ENCODE data around the gene SBK1.

Gene SBK1

GRCh38 chr16:28267356-28267755, 25.0 kb upstream of the SBK1 start:
- no peak for TF ChIP-seq CTCF (IDR thresholded peaks at IDR 0.05; ENCODE audit: extremely low read depth, missing control alignments)
- no peak for DNase-seq (ENCODE audit: low spot score)

GRCh38 chr16:28273511-28273910, 18.8 kb upstream of the SBK1 start:
- DNase-seq (ENCODE audit: low spot score) = no peak
- TF ChIP-seq CTCF (IDR thresholded peaks at IDR 0.05; ENCODE audit: extremely low read depth, missing control alignments) = no peak

- TF ChIP-seq CTCF (IDR thresholded peaks at IDR 0.05; ENCODE audit: extremely low read depth, missing control alignments) = no peak
- DNase-seq (ENCODE audit: low spot score) = no peak
Measured at GRCh38 chr16:28274676-28275075, 17.6 kb upstream of the SBK1 start.

GRCh38 chr16:28276301-28276700, 16.0 kb upstream of the SBK1 start:
- no peak for TF ChIP-seq CTCF (IDR thresholded peaks at IDR 0.05; ENCODE audit: extremely low read depth, missing control alignments)
- no peak for DNase-seq (ENCODE audit: low spot score)

- DNase-seq (ENCODE audit: low spot score) = peak; percentile 84
- TF ChIP-seq CTCF (IDR thresholded peaks at IDR 0.05; ENCODE audit: extremely low read depth, missing control alignments) = peak; percentile 95
Measured at GRCh38 chr16:28277537-28278388, 14.6 kb upstream of the SBK1 start.

GRCh38 chr16:28279006-28279405, 13.3 kb upstream of the SBK1 start:
- TF ChIP-seq CTCF (IDR thresholded peaks at IDR 0.05; ENCODE audit: extremely low read depth, missing control alignments) = no peak
- DNase-seq (ENCODE audit: low spot score) = no peak

GRCh38 chr16:28280881-28281836, 11.2 kb upstream of the SBK1 start:
- no peak for DNase-seq (ENCODE audit: low spot score)
- TF ChIP-seq CTCF (IDR thresholded peaks at IDR 0.05; ENCODE audit: extremely low read depth, missing control alignments) = no peak

All from GM20000 (cell line).